ENCODE measurements around the gene FEM1B. TPM values are rescaled to one million over a fixed set of nuclear protein-coding genes. Genes with fewer than 3 reads are reported as not detected.

Gene FEM1B
- total RNA-seq, 4 donors from 2014 or later: 25.1 to 64.7 (median 43.0) TPM

DNA sequence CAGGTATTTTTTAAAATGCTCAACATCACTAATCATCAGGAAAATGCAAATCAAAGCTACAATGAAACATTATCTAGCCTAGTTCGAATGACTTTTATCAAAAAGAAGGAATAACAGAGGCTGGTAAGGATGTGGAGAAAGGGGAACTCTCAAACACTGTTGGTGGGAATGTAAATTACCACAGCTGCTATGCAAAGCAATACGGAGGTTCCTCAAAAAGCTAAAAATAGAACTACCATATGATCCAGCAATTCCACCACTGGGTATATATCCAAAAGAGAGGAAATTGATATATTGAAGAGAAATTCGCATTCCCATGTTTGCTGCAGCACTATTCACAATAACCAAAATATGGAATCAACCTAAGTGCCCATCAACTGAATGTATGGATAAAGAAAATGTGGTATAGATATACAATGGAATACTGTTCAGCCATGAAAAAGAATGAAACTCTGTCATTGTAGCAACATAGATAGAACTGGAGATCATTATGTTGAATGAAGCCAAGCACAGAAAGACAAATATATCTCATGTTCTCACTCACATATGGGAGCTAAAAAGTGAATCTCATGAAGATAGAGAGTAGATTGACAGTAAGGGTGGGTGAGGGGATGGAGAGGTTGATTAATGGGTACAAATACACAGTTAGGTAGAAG lies 28.4 kb upstream of the FEM1B start:
- Histone ChIP-seq H3K27me3 (no peaks in the 10 kb centered on the region), H3K4me1 (no peaks in the 10 kb centered on the region), H3K27ac (no peak overlapping the region), H3K9me3 (peaks cover 4 to 6% of the 10 kb centered on the region in 2 donors), H3K4me3 (no peak overlapping the region), H3K36me3 (no peaks in the 10 kb centered on the region)
- TF ChIP-seq POLR2AphosphoS5 (IDR thresholded peaks at IDR 0.05) (no peak), EP300 (IDR thresholded peaks at IDR 0.05; ENCODE audit: low read depth) (no peak), POLR2A (IDR thresholded peaks at IDR 0.05) (no peak)
- TF ChIP-seq, protein P1, sequence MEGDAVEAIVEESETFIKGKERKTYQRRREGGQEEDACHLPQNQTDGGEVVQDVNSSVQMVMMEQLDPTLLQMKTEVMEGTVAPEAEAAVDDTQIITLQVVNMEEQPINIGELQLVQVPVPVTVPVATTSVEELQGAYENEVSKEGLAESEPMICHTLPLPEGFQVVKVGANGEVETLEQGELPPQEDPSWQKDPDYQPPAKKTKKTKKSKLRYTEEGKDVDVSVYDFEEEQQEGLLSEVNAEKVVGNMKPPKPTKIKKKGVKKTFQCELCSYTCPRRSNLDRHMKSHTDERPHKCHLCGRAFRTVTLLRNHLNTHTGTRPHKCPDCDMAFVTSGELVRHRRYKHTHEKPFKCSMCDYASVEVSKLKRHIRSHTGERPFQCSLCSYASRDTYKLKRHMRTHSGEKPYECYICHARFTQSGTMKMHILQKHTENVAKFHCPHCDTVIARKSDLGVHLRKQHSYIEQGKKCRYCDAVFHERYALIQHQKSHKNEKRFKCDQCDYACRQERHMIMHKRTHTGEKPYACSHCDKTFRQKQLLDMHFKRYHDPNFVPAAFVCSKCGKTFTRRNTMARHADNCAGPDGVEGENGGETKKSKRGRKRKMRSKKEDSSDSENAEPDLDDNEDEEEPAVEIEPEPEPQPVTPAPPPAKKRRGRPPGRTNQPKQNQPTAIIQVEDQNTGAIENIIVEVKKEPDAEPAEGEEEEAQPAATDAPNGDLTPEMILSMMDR (IDR thresholded peaks at IDR 0.05): no peak
- in situ Hi-C loops (cut with MboI; ENCODE audit: low pct_ligation_motif_present in 1 of 4, low pct_unique_long_range_greater_than_20kb in 1 of 4, low sequenced_read_pairs in 3 of 4) (loop anchor here in 1 of 4 donors (25.0 kb wide), 1 partner anchor 138 kb away; no protein-coding TSS in a partner anchor), intact Hi-C loops (cut with DNase I; ENCODE audit: low total_unique reads) (no loop called here)
- DNase-seq: no peak
- WGBS, 2 donors (ENCODE audit: low coverage in 1 of 2): 51 to 64% methylated on average over 3 of the region's 3 CpGs

DNA sequence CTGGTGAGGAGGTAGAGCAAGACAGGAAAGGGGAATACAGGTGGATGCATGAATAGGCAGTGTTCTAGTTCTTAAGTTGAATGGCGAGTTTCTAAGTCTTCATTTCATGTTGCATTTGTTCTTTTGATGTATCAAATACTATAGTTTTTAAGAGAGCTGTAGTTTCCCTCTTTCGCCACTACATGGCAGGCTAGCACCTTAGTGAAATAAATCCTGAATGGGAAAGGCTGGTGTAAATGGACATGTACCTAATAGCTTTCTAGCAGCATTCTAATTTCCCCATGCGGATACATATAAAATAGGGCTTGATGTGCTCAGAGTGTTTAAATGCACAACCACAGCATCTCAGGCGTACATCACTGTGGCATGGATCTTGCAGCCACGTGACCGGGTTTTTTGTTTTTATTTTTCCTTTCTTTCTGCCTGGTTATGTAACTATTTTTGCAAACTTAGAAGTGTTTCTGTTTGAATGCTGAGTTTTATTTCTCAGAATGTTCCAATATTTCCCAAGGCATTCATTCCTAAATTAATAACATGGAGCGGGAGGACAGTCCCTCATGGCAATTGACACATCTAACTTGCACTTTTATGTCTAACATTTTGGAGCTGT lies 24.5 kb upstream of the FEM1B start:
- Histone ChIP-seq H3K36me3 (no peaks in the 10 kb centered on the region), H3K9me3 (no peaks in the 10 kb centered on the region), H3K27ac (no peak overlapping the region), H3K4me3 (no peak overlapping the region), H3K4me1 (peaks cover 0 to 14% (median 6%) of the 10 kb centered on the region in 4 donors), H3K27me3 (no peaks in the 10 kb centered on the region)
- intact Hi-C loops (cut with DNase I; ENCODE audit: low total_unique reads) (loop anchor here (5.0 to 10.0 kb wide), 2 partner anchors 52 to 936 kb away; no protein-coding TSS in a partner anchor), in situ Hi-C loops (cut with MboI; ENCODE audit: low pct_ligation_motif_present in 1 of 4, low pct_unique_long_range_greater_than_20kb in 1 of 4, low sequenced_read_pairs in 3 of 4) (loop anchor here in 1 of 4 donors (5.0 kb wide), 1 partner anchor 134 kb away; no protein-coding TSS in a partner anchor)
- 22 to 34% methylated on average over 7 of the region's 7 CpGs for WGBS, 2 donors (ENCODE audit: low coverage in 1 of 2)
- TF ChIP-seq, protein P1 (IDR thresholded peaks at IDR 0.05): peak; percentile 78 to 88 (median 87)
- TF ChIP-seq POLR2A (IDR thresholded peaks at IDR 0.05) (no peak), EP300 (IDR thresholded peaks at IDR 0.05; ENCODE audit: low read depth) (no peak)
- peak; percentile 35 for DNase-seq

DNA sequence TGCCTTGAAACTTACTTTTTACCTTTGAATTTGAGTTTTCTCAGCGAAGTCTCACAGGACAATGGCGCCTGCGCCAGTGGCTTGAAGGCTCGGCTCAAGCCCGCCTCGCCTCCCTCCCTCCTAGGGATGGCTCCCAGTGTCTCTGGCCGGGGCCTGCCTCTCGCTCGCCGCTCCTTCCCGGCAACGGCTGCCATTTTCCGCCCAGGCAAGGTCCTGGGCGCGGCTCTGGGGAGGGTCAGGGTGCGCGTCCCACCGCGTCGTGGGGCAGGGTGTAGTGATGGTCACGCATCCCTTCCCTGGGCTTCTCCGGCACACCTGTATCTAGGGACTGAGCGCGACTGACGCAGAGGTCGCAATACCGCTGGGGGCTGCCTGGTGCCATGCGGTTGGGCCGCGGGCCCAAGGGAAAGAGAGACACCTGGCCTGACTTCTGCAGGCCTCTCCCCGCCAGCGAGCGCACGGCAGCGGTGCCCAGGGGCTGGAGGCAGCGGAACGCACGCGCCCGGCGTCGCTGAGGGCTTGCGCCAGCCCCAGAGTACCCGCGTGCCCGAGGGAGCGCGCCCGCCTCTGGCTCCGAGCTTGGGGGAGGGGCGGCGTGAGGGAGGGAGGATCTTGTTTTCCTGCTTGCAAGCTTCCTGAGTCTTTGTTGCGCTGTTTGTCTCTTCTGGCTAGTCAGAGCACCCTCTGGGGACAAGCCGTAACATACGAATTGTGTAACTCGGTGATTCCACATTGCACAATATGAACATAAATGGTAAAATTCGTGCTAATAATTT lies 20.7 kb upstream of the FEM1B start:
- in situ Hi-C loops (cut with MboI; ENCODE audit: low pct_ligation_motif_present in 1 of 4, low pct_unique_long_range_greater_than_20kb in 1 of 4, low sequenced_read_pairs in 3 of 4): no loop called here
- peak overlapping the region; percentile 75 to 89 (median 81) for H3K27ac ChIP-seq
- peaks cover 0 to 14% (median 6%) of the 10 kb centered on the region in 4 donors for H3K4me1 ChIP-seq
- peak; percentile 89 for DNase-seq
- TF ChIP-seq, protein P1 (IDR thresholded peaks at IDR 0.05): no peak
- TF ChIP-seq EP300 (IDR thresholded peaks at IDR 0.05; ENCODE audit: low read depth): no peak
- peak; percentile 67 to 83 (median 79) for TF ChIP-seq POLR2AphosphoS5 (IDR thresholded peaks at IDR 0.05)
- TF ChIP-seq POLR2A (IDR thresholded peaks at IDR 0.05): peak; percentile 60
- H3K4me3 ChIP-seq: peak overlapping the region; percentile 30 to 54 (median 38)
- no peaks in the 10 kb centered on the region for H3K27me3 ChIP-seq
- WGBS, 2 donors (ENCODE audit: low coverage in 1 of 2): 0 to 17% methylated on average over 4 to 33 of the region's 57 CpGs
- H3K36me3 ChIP-seq: no peaks in the 10 kb centered on the region
- intact Hi-C loops (cut with DNase I; ENCODE audit: low total_unique reads): loop anchor here (10.0 kb wide), 1 partner anchor 48 kb away; no protein-coding TSS in a partner anchor
- H3K9me3 ChIP-seq: no peaks in the 10 kb centered on the region

DNA sequence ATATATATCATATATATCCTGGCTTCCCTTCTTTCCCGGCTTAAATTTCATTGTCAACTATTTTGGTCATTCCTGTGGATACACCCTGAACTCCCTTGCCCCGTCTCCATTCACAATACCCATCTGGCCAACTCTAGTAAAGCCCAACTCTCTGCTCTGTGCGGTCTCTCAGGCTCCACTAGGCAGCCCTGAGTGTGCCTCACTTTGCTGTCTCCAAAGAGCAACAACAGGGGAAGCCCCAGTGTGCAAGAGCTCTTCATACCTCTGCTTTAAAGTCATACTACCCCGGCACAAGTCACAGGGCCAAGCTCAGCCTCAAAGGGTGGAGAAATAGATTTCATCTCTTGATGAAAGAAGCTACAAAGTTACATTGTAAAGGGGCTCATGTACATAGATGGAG lies 18.9 kb upstream of the FEM1B start:
- Histone ChIP-seq H3K9me3 (no peaks in the 10 kb centered on the region), H3K36me3 (no peaks in the 10 kb centered on the region), H3K4me1 (peaks cover 0 to 14% (median 6%) of the 10 kb centered on the region in 4 donors), H3K27me3 (peaks cover 5% of the 10 kb centered on the region), H3K4me3 (no peak overlapping the region), H3K27ac (no peak overlapping the region)
- in situ Hi-C loops (cut with MboI; ENCODE audit: low pct_ligation_motif_present in 1 of 4, low pct_unique_long_range_greater_than_20kb in 1 of 4, low sequenced_read_pairs in 3 of 4) (no loop called here), intact Hi-C loops (cut with DNase I; ENCODE audit: low total_unique reads) (loop anchor here (10.0 kb wide), 1 partner anchor 46 kb away; no protein-coding TSS in a partner anchor)
- DNase-seq: peak; percentile 16
- TF ChIP-seq, protein P1 (IDR thresholded peaks at IDR 0.05): no peak
- TF ChIP-seq EP300 (IDR thresholded peaks at IDR 0.05; ENCODE audit: low read depth) (no peak), POLR2A (IDR thresholded peaks at IDR 0.05) (no peak), POLR2AphosphoS5 (IDR thresholded peaks at IDR 0.05) (no peak)
- WGBS, 2 donors (ENCODE audit: low coverage in 1 of 2): 68 to 83% methylated on average over 2 to 4 of the region's 4 CpGs
